H1 (cell line): Measurements from ENCODE around the gene B3GNT2. TPM values are rescaled to one million over a fixed set of nuclear protein-coding genes. Genes with fewer than 3 reads are reported as not detected.

Source experiments
- microRNA-seq, 2 experiments: library from miRNA; unstranded; fragments of <30 nt; microRNA quantifications; one replicate each; pipeline versions ENCODE4 to v1.2.0, GENCODE V29; 2016 to 2020; ENCODE audit warnings: borderline microRNAs expressed in 2 of 2, borderline number of aligned reads in 2 of 2, borderline replicate concordance in 1 of 2
- polyA plus RNA-seq, 7 experiments: library from polyadenylated mRNA; depleted of rRNA in 3 of 7; stranded (reverse) in 5 of 7; unstranded in 2 of 7; fragments of >200 nt in 5 of 7; fragments of 200-250 nt in 2 of 7; gene quantifications; 1 replicate in 5 of 7; 2 replicates in 1 of 7; 4 replicates in 1 of 7; pipeline versions ENCODE4 v1.2.1 to v1.2.3, GENCODE V29; 2011 to 2013; ENCODE audit warnings: missing spikeins in 2 of 7, mixed read lengths in 2 of 7
- small RNA-seq: library from polyadenylated mRNA; stranded (forward); fragments of <200 nt; extraction: miRNeasy Mini kit (QIAGEN cat#:217004); gene quantifications from one replicate; pipeline ENCODE3, GENCODE V24; 2013; ENCODE audit not compliant: insufficient read depth
- total RNA-seq: library from RNA; stranded (reverse); fragmentation: NEBNext Ultra II Directional; extraction: Animal tissue kit (Norgen Biotek cat#: 25700); gene quantifications from 2 replicates; pipeline ENCODE4 v1.2.1, GENCODE V29; 2021

The B3GNT2 gene
- total and polyA plus RNA-seq, 2 of the 8 experiments (the other 6 are each of a cell fraction or from before 2014, with no cell fraction given): 20.1 to 40.8 TPM

Small RNAs within 50 kb of the gene (microRNA-seq; reads per million reads assigned to microRNA genes)
- gene MIR5192: 0 reads per million in 2 experiments

Small RNAs within 50 kb of the gene (small RNA-seq; reads per million reads assigned to genes)
- gene MIR5192: not detected
- gene RN7SL51P: not detected
